ENCODE results near the gene RNF217.

- TF ChIP-seq CTCF (IDR thresholded peaks at IDR 0.05) = no peak
- no peak for TF ChIP-seq POLR2AphosphoS5 (IDR thresholded peaks at IDR 0.05)
- TF ChIP-seq POLR2A (IDR thresholded peaks at IDR 0.05) = no peak
Observed at GRCh38 chr6:124991764-124992295, 29.6 kb downstream of the RNF217 start.
